SK-N-MC (cell line): Measurements from ENCODE around the gene BLM.

Experiments used
- EZH2 ChIP-seq: fragments of 200-600 bp; sonication (generic); IDR thresholded peaks from one replicate; pipeline ENCODE4 v1.6.1; 2017; ENCODE audit warnings: antibody characterized with exemption
- POLR2AphosphoS5 ChIP-seq: IDR thresholded peaks from 2 replicates; pipeline ENCODE4 v1.6.1; 2012; ENCODE audit warnings: mild to moderate bottlenecking, low read depth, low read length, borderline replicate concordance

DNA sequence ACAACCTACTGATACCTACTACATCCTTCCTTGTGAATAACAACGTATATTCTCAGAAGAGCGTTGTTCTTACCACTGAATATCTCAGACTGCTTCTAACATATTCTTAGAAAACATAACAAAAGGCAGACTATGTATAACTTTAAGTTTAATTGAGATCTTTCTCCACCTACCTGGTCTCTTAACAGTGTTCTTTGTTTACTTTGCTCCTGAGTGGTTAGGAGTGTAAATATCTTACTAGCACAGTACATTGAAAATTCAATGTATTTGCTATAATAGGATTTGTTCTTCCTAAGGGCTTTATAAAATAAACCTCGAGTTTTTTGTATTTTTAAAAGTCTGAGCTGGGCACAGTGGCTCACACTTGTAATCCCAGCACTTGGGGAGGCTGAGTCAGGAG lies 7.9 kb upstream of the BLM start:
- no peak for TF ChIP-seq POLR2AphosphoS5
- TF ChIP-seq EZH2: no peak
